Measurements from ENCODE around the gene APEX2.
A peak's percentile ranks its signal among the peaks of the same experiment; 100 is the strongest.

APEX2 gene

GRCh38 chrX:54994668-54995351 is 5.4 kb upstream of the APEX2 start:
- TF ChIP-seq CTCF (conservative IDR thresholded peaks at IDR 0.05; ENCODE audit: control insufficient read depth, insufficient read depth, low read depth, low read length), result no peak
- H3K4me3 ChIP-seq (ENCODE audit: control insufficient read depth, low read depth, low read length), result no peak overlapping the region
- no peak for DNase-seq (ENCODE audit: low read depth)

- no peak overlapping the region for H3K4me3 ChIP-seq (ENCODE audit: control insufficient read depth, low read depth, low read length)
- TF ChIP-seq CTCF (conservative IDR thresholded peaks at IDR 0.05; ENCODE audit: control insufficient read depth, insufficient read depth, low read depth, low read length), result no peak
- DNase-seq (ENCODE audit: low read depth), result no peak
Measured at GRCh38 chrX:54995621-54996020, 4.5 kb upstream of the APEX2 start.

GRCh38 chrX:55004231-55004630 is 4.1 kb downstream of the APEX2 start:
- DNase-seq (ENCODE audit: low read depth), result no peak
- H3K4me3 ChIP-seq (ENCODE audit: control insufficient read depth, low read depth, low read length), result no peak overlapping the region
- no peak for TF ChIP-seq CTCF (conservative IDR thresholded peaks at IDR 0.05; ENCODE audit: control insufficient read depth, insufficient read depth, low read depth, low read length)

- TF ChIP-seq CTCF (conservative IDR thresholded peaks at IDR 0.05; ENCODE audit: control insufficient read depth, insufficient read depth, low read depth, low read length), result no peak
- no peak for DNase-seq (ENCODE audit: low read depth)
- no peak overlapping the region for H3K4me3 ChIP-seq (ENCODE audit: control insufficient read depth, low read depth, low read length)
Measured at GRCh38 chrX:55005256-55005655, 5.1 kb downstream of the APEX2 start.

GRCh38 chrX:55006827-55007621 is 6.9 kb downstream of the APEX2 start:
- no peak for DNase-seq (ENCODE audit: low read depth)
- no peak overlapping the region for H3K4me3 ChIP-seq (ENCODE audit: control insufficient read depth, low read depth, low read length)
- no peak for TF ChIP-seq CTCF (conservative IDR thresholded peaks at IDR 0.05; ENCODE audit: control insufficient read depth, insufficient read depth, low read depth, low read length)

GRCh38 chrX:55007656-55008055 is 7.5 kb downstream of the APEX2 start:
- DNase-seq (ENCODE audit: low read depth), result peak; percentile 65
- no peak overlapping the region for H3K4me3 ChIP-seq (ENCODE audit: control insufficient read depth, low read depth, low read length)
- no peak for TF ChIP-seq CTCF (conservative IDR thresholded peaks at IDR 0.05; ENCODE audit: control insufficient read depth, insufficient read depth, low read depth, low read length)

Data from fibroblast of mammary gland (primary cell).